Ascending aorta (tissue), 2 donors: ENCODE measurements around the gene NOX5. TPM values are rescaled to one million over a fixed set of nuclear protein-coding genes. Genes with fewer than 3 reads are reported as not detected.

Experiments
- DNase-seq, 2 donors: peaks; one replicate each; pipeline ENCODE4 v3.0.0-alpha.2; 2019; ENCODE audit warnings: low spot score in 2 of 2
- H3K27ac ChIP-seq, 2 donors: fragments of 200-600 bp; sonication (generic); one replicate each; pipeline ENCODE4 v1.5.1; 2016 to 2017; ENCODE audit warnings: mild to moderate bottlenecking in 1 of 2
- H3K27me3 ChIP-seq: fragments of 200-600 bp; sonication (generic); one replicate; pipeline ENCODE4 v1.5.1; 2017
- H3K36me3 ChIP-seq, 2 donors: fragments of 200-600 bp; sonication (generic); one replicate each; pipeline ENCODE4 v1.5.1; 2016
- H3K4me1 ChIP-seq, 2 donors: fragments of 200-600 bp; sonication (generic); one replicate each; pipeline ENCODE4 v1.5.1; 2016 to 2017; ENCODE audit warnings: mild to moderate bottlenecking in 1 of 2
- H3K4me3 ChIP-seq, 2 donors: fragments of 200-600 bp; sonication (generic); one replicate each; pipeline ENCODE4 v1.5.1; 2016 to 2017; ENCODE audit warnings: mild to moderate bottlenecking in 1 of 2
- H3K9me3 ChIP-seq, 2 donors: fragments of 200-600 bp; sonication (generic); one replicate each; pipeline ENCODE4 v1.5.1; 2016
- CTCF ChIP-seq, 3 experiments: fragments of 200-600 bp in 2 of 3; fragments of 450-650 bp in 1 of 3; sonication (generic) in 2 of 3; IDR thresholded peaks; one replicate each; pipeline ENCODE4 v1.5.1; 2016 to 2019; ENCODE audit warnings: antibody characterized with exemption in 3 of 3, mild to moderate bottlenecking in 1 of 3, moderate library complexity in 1 of 3
- intact Hi-C: fragments of 100-400 bp; cut with DNase I; formaldehyde crosslinking; loops from one replicate; pipeline ENCODE4 v1.15.1; 2023
- total RNA-seq: library from RNA; depleted of rRNA; stranded (reverse); fragments of >200 nt; gene quantifications from one replicate; pipeline ENCODE4 v1.1.0, GENCODE V29; 2016

NOX5 gene
- total RNA-seq, 1 donor from 2014 or later, result 0.53 TPM

- intact Hi-C loops, result no loop called here
- Histone ChIP-seq H3K36me3 (no peaks in the 10 kb centered on the region), H3K4me3 (no peak overlapping the region), H3K9me3 (no peaks in the 10 kb centered on the region), H3K27ac (no peak overlapping the region), H3K27me3 (no peaks in the 10 kb centered on the region), H3K4me1 (no peaks in the 10 kb centered on the region)
- no peak for TF ChIP-seq CTCF (IDR thresholded peaks at IDR 0.05)
- no peak for DNase-seq
Observed at GRCh38 chr15:69015591-69015990, 1.1 kb downstream of the NOX5 start.

- Histone ChIP-seq H3K27ac (no peak overlapping the region), H3K4me3 (no peak overlapping the region), H3K9me3 (no peaks in the 10 kb centered on the region), H3K36me3 (no peaks in the 10 kb centered on the region), H3K27me3 (no peaks in the 10 kb centered on the region), H3K4me1 (no peaks in the 10 kb centered on the region)
- intact Hi-C loops, result no loop called here
- no peak for DNase-seq
- no peak for TF ChIP-seq CTCF (IDR thresholded peaks at IDR 0.05)
Observed at GRCh38 chr15:69016021-69016595, 1.6 kb downstream of the NOX5 start.

GRCh38 chr15:69017978-69018377 lies 3.5 kb downstream of the NOX5 start:
- Histone ChIP-seq H3K36me3 (no peaks in the 10 kb centered on the region), H3K27ac (no peak overlapping the region), H3K9me3 (no peaks in the 10 kb centered on the region), H3K27me3 (no peaks in the 10 kb centered on the region), H3K4me1 (no peaks in the 10 kb centered on the region), H3K4me3 (no peak overlapping the region)
- intact Hi-C loops, result no loop called here
- TF ChIP-seq CTCF (IDR thresholded peaks at IDR 0.05), result no peak
- no peak for DNase-seq

- H3K27ac ChIP-seq, result no peak overlapping the region
- no peaks in the 10 kb centered on the region for H3K27me3 ChIP-seq
- intact Hi-C loops, result no loop called here
- no peaks in the 10 kb centered on the region for H3K36me3 ChIP-seq
- no peak for TF ChIP-seq CTCF (IDR thresholded peaks at IDR 0.05)
- H3K4me3 ChIP-seq, result no peak overlapping the region
- H3K4me1 ChIP-seq, result no peaks in the 10 kb centered on the region
- no peak for DNase-seq
- no peaks in the 10 kb centered on the region for H3K9me3 ChIP-seq
Observed at GRCh38 chr15:69018951-69019350, 4.5 kb downstream of the NOX5 start.

- H3K27ac ChIP-seq, result no peak overlapping the region
- no peaks in the 10 kb centered on the region for H3K36me3 ChIP-seq
- intact Hi-C loops, result no loop called here
- no peak for DNase-seq
- no peak for TF ChIP-seq CTCF (IDR thresholded peaks at IDR 0.05)
- H3K27me3 ChIP-seq, result no peaks in the 10 kb centered on the region
- no peaks in the 10 kb centered on the region for H3K4me1 ChIP-seq
- H3K4me3 ChIP-seq, result no peak overlapping the region
- H3K9me3 ChIP-seq, result no peaks in the 10 kb centered on the region
Observed at GRCh38 chr15:69021895-69022294, 7.4 kb downstream of the NOX5 start.

- no peak for TF ChIP-seq CTCF (IDR thresholded peaks at IDR 0.05)
- DNase-seq, result no peak
- no peaks in the 10 kb centered on the region for H3K27me3 ChIP-seq
- H3K9me3 ChIP-seq, result no peaks in the 10 kb centered on the region
- H3K4me3 ChIP-seq, result no peak overlapping the region
- H3K36me3 ChIP-seq, result no peaks in the 10 kb centered on the region
- no peaks in the 10 kb centered on the region for H3K4me1 ChIP-seq
- intact Hi-C loops, result no loop called here
- no peak overlapping the region for H3K27ac ChIP-seq
Observed at GRCh38 chr15:69025320-69025719, 10.8 kb downstream of the NOX5 start.
